Suprapubic skin (tissue), 4 donors: ENCODE measurements around the gene DMTF1. TPM values are rescaled to one million over a fixed set of nuclear protein-coding genes. Genes with fewer than 3 reads are reported as not detected.

ENCODE experiments used
- DNase-seq, 2 donors: peaks; one replicate each; pipeline ENCODE4 v3.0.0-alpha.2; 2019; ENCODE audit warnings: low spot score in 2 of 2
- H3K27ac ChIP-seq: fragments of 200-600 bp; sonication (generic); one replicate; pipeline ENCODE4 v1.5.1; 2019
- H3K27me3 ChIP-seq: fragments of 200-600 bp; sonication (generic); one replicate; pipeline ENCODE4 v1.5.1; 2019
- H3K36me3 ChIP-seq: fragments of 200-600 bp; sonication (generic); one replicate; pipeline ENCODE4 v1.5.1; 2019
- H3K4me1 ChIP-seq: fragments of 200-600 bp; sonication (generic); one replicate; pipeline ENCODE4 v1.5.1; 2019
- H3K4me3 ChIP-seq: fragments of 200-600 bp; sonication (generic); one replicate; pipeline ENCODE4 v1.5.1; 2019; ENCODE audit warnings: mild to moderate bottlenecking
- H3K9me3 ChIP-seq: fragments of 200-600 bp; sonication (generic); one replicate; pipeline ENCODE4 v1.5.1; 2019
- EP300 ChIP-seq: sonication (generic); formaldehyde crosslinking; IDR thresholded peaks from one replicate; pipeline ENCODE4 v1.6.1; 2017; ENCODE audit warnings: antibody characterized with exemption
- POLR2A ChIP-seq, 2 donors: fragments of 450-650 bp; IDR thresholded peaks; one replicate each; pipeline ENCODE4 v1.6.1; 2017; ENCODE audit warnings: antibody characterized with exemption in 2 of 2, mild to moderate bottlenecking in 2 of 2, moderate library complexity in 2 of 2
- POLR2AphosphoS5 ChIP-seq, 3 donors: sonication (generic); formaldehyde crosslinking; IDR thresholded peaks; one replicate each; pipeline ENCODE4 v1.6.1; 2017; ENCODE audit warnings: antibody characterized with exemption in 3 of 3
- WGBS: methylation state at CpG from one replicate; pipeline ENCODE4 v1.1.5; 2018; 5-methylcytosine and 5-hydroxymethylcytosine counted together
- total RNA-seq, 4 donors: library from RNA; depleted of rRNA; stranded (reverse); fragments of >200 nt; gene quantifications; one replicate each; pipeline ENCODE4 v1.1.0, GENCODE V29; 2016
- TF ChIP-seq, protein P1 (sequence below), 2 donors: fragments of 200-600 bp in 1 of 2; fragments of 450-650 bp in 1 of 2; sonication (generic) in 1 of 2; IDR thresholded peaks; one replicate each; pipeline ENCODE4 v1.5.1; 2016 to 2019; ENCODE audit warnings: antibody characterized with exemption in 2 of 2, mild to moderate bottlenecking in 1 of 2, moderate library complexity in 1 of 2

Gene DMTF1
- total RNA-seq, 4 donors from 2014 or later: 42.9 to 217 (median 61.6) TPM

- 80% methylated on average over 2 of the region's 2 CpGs for WGBS
- TF ChIP-seq POLR2AphosphoS5 (IDR thresholded peaks at IDR 0.05): no peak
- TF ChIP-seq, protein P1, sequence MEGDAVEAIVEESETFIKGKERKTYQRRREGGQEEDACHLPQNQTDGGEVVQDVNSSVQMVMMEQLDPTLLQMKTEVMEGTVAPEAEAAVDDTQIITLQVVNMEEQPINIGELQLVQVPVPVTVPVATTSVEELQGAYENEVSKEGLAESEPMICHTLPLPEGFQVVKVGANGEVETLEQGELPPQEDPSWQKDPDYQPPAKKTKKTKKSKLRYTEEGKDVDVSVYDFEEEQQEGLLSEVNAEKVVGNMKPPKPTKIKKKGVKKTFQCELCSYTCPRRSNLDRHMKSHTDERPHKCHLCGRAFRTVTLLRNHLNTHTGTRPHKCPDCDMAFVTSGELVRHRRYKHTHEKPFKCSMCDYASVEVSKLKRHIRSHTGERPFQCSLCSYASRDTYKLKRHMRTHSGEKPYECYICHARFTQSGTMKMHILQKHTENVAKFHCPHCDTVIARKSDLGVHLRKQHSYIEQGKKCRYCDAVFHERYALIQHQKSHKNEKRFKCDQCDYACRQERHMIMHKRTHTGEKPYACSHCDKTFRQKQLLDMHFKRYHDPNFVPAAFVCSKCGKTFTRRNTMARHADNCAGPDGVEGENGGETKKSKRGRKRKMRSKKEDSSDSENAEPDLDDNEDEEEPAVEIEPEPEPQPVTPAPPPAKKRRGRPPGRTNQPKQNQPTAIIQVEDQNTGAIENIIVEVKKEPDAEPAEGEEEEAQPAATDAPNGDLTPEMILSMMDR (IDR thresholded peaks at IDR 0.05): no peak
- no peak for TF ChIP-seq POLR2A (IDR thresholded peaks at IDR 0.05)
- no peak for TF ChIP-seq EP300
- H3K27me3 ChIP-seq: no peaks in the 10 kb centered on the region
- no peak overlapping the region for H3K4me3 ChIP-seq
- H3K9me3 ChIP-seq: no peaks in the 10 kb centered on the region
- no peak for DNase-seq
- H3K36me3 ChIP-seq: peaks cover 5% of the 10 kb centered on the region
- H3K27ac ChIP-seq: no peak overlapping the region
- peaks cover 24% of the 10 kb centered on the region for H3K4me1 ChIP-seq
Measured at GRCh38 chr7:87159538-87159937, 7.3 kb downstream of the DMTF1 start.

GRCh38 chr7:87164433-87164832 is 12.2 kb downstream of the DMTF1 start:
- 83% methylated on average over 2 of the region's 2 CpGs for WGBS
- H3K27ac ChIP-seq: no peak overlapping the region
- no peaks in the 10 kb centered on the region for H3K9me3 ChIP-seq
- H3K4me1 ChIP-seq: no peaks in the 10 kb centered on the region
- no peaks in the 10 kb centered on the region for H3K27me3 ChIP-seq
- H3K36me3 ChIP-seq: peaks cover 52% of the 10 kb centered on the region
- DNase-seq: no peak
- TF ChIP-seq, protein P1 (IDR thresholded peaks at IDR 0.05): no peak
- no peak for TF ChIP-seq EP300
- TF ChIP-seq POLR2AphosphoS5 (IDR thresholded peaks at IDR 0.05): no peak
- TF ChIP-seq POLR2A (IDR thresholded peaks at IDR 0.05): no peak
- no peak overlapping the region for H3K4me3 ChIP-seq

DNA sequence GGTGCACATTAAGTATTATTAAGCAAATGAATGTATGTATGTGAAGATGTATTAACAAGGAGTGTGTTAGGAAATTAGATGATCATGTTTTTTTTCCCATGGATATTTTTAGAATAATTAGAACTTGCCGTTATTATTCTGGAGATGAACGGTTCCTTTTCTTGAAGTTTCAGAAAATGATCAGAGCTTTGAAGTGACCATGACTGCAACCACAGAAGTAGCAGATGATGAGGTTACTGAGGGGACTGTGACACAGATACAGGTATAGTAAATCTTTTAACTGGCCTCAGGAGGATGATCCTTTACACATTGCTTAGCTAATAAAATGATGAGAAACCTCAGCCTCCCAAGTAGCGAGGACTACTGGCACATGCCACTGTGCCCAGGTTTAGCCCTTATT is 18.6 kb downstream of the DMTF1 start:
- WGBS: 92% methylated on average over 3 of the region's 3 CpGs

DNA sequence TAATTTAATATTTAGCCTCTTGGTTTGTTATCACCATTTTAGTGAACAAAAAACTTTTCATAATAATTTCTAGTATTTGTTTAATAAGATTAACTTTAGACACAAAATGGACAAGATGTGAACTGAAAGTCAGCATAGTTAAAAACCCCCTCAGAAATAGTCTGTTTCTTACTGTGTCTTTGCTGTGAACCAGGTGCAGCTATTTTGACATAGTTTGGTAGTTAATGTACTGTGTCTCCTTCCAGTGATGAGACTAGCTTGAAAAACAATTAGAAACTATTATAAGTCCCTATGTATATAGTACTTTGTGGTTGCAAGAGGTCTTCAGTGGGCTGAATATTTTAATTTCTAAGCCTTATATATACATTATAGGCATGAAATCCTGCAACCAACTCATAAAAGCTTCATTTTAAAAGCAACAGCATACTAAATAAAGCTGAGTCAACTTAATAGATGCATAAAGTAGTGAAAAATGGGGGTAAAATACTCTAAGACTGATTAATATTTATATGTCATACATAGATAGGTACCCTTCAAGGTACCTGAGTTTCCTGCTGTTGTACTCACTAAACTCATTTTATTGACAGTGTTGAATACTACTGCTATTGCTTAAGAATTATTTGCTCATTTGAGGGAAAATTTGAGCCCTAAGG is 19.2 kb downstream of the DMTF1 start:
- no peaks in the 10 kb centered on the region for H3K9me3 ChIP-seq
- no peak for DNase-seq
- H3K4me1 ChIP-seq: no peaks in the 10 kb centered on the region
- no peaks in the 10 kb centered on the region for H3K27me3 ChIP-seq
- no peak overlapping the region for H3K27ac ChIP-seq
- peaks cover 96% of the 10 kb centered on the region for H3K36me3 ChIP-seq
- H3K4me3 ChIP-seq: no peak overlapping the region
- TF ChIP-seq POLR2A (IDR thresholded peaks at IDR 0.05) (no peak), EP300 (no peak), POLR2AphosphoS5 (IDR thresholded peaks at IDR 0.05) (no peak)

More for the DNA sequence above, 18.6 kb downstream of the DMTF1 start:
- no peaks in the 10 kb centered on the region for H3K9me3 ChIP-seq
- no peak overlapping the region for H3K27ac ChIP-seq
- H3K36me3 ChIP-seq: peaks cover 96% of the 10 kb centered on the region
- TF ChIP-seq EP300 (no peak), POLR2A (IDR thresholded peaks at IDR 0.05) (no peak), POLR2AphosphoS5 (IDR thresholded peaks at IDR 0.05) (no peak)
- TF ChIP-seq, protein P1 (IDR thresholded peaks at IDR 0.05): no peak
- H3K27me3 ChIP-seq: no peaks in the 10 kb centered on the region
- H3K4me3 ChIP-seq: no peak overlapping the region
- no peaks in the 10 kb centered on the region for H3K4me1 ChIP-seq
- no peak for DNase-seq

DNA sequence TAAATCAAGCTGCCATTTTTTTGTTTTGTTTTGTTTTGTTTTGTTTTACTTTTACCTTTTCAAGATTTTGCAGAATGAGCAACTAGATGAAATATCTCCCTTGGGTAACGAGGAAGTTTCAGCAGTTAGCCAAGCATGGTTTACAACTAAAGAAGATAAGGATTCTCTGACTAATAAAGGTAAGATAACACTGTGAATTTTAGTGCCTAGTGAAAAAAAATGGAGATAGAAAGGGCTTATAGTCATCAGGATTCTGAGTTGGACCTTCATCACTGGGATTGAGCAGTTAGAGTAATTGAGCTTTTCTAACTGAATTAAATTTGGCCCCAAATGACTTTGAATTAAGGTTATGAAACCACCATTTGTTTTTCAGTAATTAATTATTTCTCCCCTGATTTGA is 21.2 kb downstream of the DMTF1 start:
- 96% methylated on average over 1 of the region's 1 CpG for WGBS
- Histone ChIP-seq H3K4me1 (no peaks in the 10 kb centered on the region), H3K36me3 (peaks cover 77% of the 10 kb centered on the region)

More for the DNA sequence above, 21.2 kb downstream of the DMTF1 start:
- Histone ChIP-seq H3K27me3 (no peaks in the 10 kb centered on the region), H3K4me3 (no peak overlapping the region), H3K9me3 (no peaks in the 10 kb centered on the region), H3K27ac (no peak overlapping the region)
- DNase-seq: no peak
- TF ChIP-seq, protein P1 (IDR thresholded peaks at IDR 0.05): no peak
- TF ChIP-seq POLR2A (IDR thresholded peaks at IDR 0.05) (no peak), EP300 (no peak), POLR2AphosphoS5 (IDR thresholded peaks at IDR 0.05) (no peak)
